Measurements from ENCODE around the gene XPO4.
"Not testable (repeated sequence)": the region's sequence is repeated elsewhere in the genome, so short reads cannot be mapped to it uniquely, and the experiment has no call there.

The XPO4 gene

GRCh38 chr13:20891768-20892167, 10.8 kb downstream of the XPO4 start:
- DNase-seq (ENCODE audit: low read depth in 1 of 2, low spot score in 1 of 2), result no peak

GRCh38 chr13:20891034-20891433, 11.5 kb downstream of the XPO4 start:
- DNase-seq (ENCODE audit: low read depth in 1 of 2, low spot score in 1 of 2), result no peak

GRCh38 chr13:20890540-20890939, 12.0 kb downstream of the XPO4 start:
- DNase-seq (ENCODE audit: low read depth in 1 of 2, low spot score in 1 of 2), result not testable (repeated sequence)

- DNase-seq (ENCODE audit: low read depth in 1 of 2, low spot score in 1 of 2), result no peak
Measured at GRCh38 chr13:20882206-20882605, 20.3 kb downstream of the XPO4 start.

GRCh38 chr13:20877902-20878301, 24.6 kb downstream of the XPO4 start:
- DNase-seq (ENCODE audit: low read depth in 1 of 2, low spot score in 1 of 2), result no peak

GRCh38 chr13:20876802-20877201, 25.7 kb downstream of the XPO4 start:
- not testable (repeated sequence) for DNase-seq (ENCODE audit: low read depth in 1 of 2, low spot score in 1 of 2)

- DNase-seq (ENCODE audit: low read depth in 1 of 2, low spot score in 1 of 2), result not testable (repeated sequence)
Measured at GRCh38 chr13:20874439-20874838, 28.1 kb downstream of the XPO4 start.

GRCh38 chr13:20873348-20873747, 29.2 kb downstream of the XPO4 start:
- DNase-seq (ENCODE audit: low read depth in 1 of 2, low spot score in 1 of 2), result no peak

GRCh38 chr13:20870829-20871228, 31.7 kb downstream of the XPO4 start:
- no peak for DNase-seq (ENCODE audit: low read depth in 1 of 2, low spot score in 1 of 2)

- no peak for DNase-seq (ENCODE audit: low read depth in 1 of 2, low spot score in 1 of 2)
Measured at GRCh38 chr13:20869540-20869939, 33.0 kb downstream of the XPO4 start.

GRCh38 chr13:20867408-20867807, 35.1 kb downstream of the XPO4 start:
- no peak for DNase-seq (ENCODE audit: low read depth in 1 of 2, low spot score in 1 of 2)

- not testable (repeated sequence) for DNase-seq (ENCODE audit: low read depth in 1 of 2, low spot score in 1 of 2)
Measured at GRCh38 chr13:20861666-20862065, 40.9 kb downstream of the XPO4 start.

GRCh38 chr13:20860844-20861243, 41.7 kb downstream of the XPO4 start:
- no peak for DNase-seq (ENCODE audit: low read depth in 1 of 2, low spot score in 1 of 2)

- no peak for DNase-seq (ENCODE audit: low read depth in 1 of 2, low spot score in 1 of 2)
Measured at GRCh38 chr13:20856650-20857049, 45.9 kb downstream of the XPO4 start.

- DNase-seq (ENCODE audit: low read depth in 1 of 2, low spot score in 1 of 2), result no peak
Measured at GRCh38 chr13:20851844-20852402, 50.6 kb downstream of the XPO4 start.

GRCh38 chr13:20848944-20849343, 53.6 kb downstream of the XPO4 start:
- no peak for DNase-seq (ENCODE audit: low read depth in 1 of 2, low spot score in 1 of 2)

- DNase-seq (ENCODE audit: low read depth in 1 of 2, low spot score in 1 of 2), result no peak
Measured at GRCh38 chr13:20848203-20848602, 54.3 kb downstream of the XPO4 start.

GRCh38 chr13:20847296-20847695, 55.2 kb downstream of the XPO4 start:
- no peak for DNase-seq (ENCODE audit: low read depth in 1 of 2, low spot score in 1 of 2)

- DNase-seq (ENCODE audit: low read depth in 1 of 2, low spot score in 1 of 2), result no peak
Measured at GRCh38 chr13:20843166-20843565, 59.4 kb downstream of the XPO4 start.

- no peak for DNase-seq (ENCODE audit: low read depth in 1 of 2, low spot score in 1 of 2)
Measured at GRCh38 chr13:20840568-20840967, 62.0 kb downstream of the XPO4 start.

GRCh38 chr13:20833900-20834679, 68.5 kb downstream of the XPO4 start:
- DNase-seq (ENCODE audit: low read depth in 1 of 2, low spot score in 1 of 2), result no peak

GRCh38 chr13:20832861-20833260, 69.7 kb downstream of the XPO4 start:
- no peak for DNase-seq (ENCODE audit: low read depth in 1 of 2, low spot score in 1 of 2)

- DNase-seq (ENCODE audit: low read depth in 1 of 2, low spot score in 1 of 2), result no peak
Measured at GRCh38 chr13:20831933-20832332, 70.6 kb downstream of the XPO4 start.
